ENCODE measurements around the gene FBLN5.

- TF ChIP-seq CTCF (IDR thresholded peaks at IDR 0.05; ENCODE audit: low read depth, low read length): no peak
- TF ChIP-seq EZH2phosphoT487 (IDR thresholded peaks at IDR 0.05; ENCODE audit: low read depth): no peak
Measured at GRCh38 chr14:91977884-91978283, 30.4 kb upstream of the FBLN5 start.
